Skeletal muscle cell (primary cell): ENCODE measurements around the gene PPP1R1C.
"Not testable (repeated sequence)": the region's sequence is repeated elsewhere in the genome, so short reads cannot be mapped to it uniquely, and the experiment has no call there.

ENCODE experiments used
- DNase-seq: peaks from one replicate; pipeline ENCODE4 v3.0.0-alpha.2; 2010; ENCODE audit warnings: low read depth
- H3K4me3 ChIP-seq: 2 replicates; pipeline ENCODE4 v1.5.1; 2011; ENCODE audit warnings: low read depth, mild to moderate bottlenecking, control low read depth, low read length, moderate library complexity

PPP1R1C gene

GRCh38 chr2:181985632-181986205 is at the start of gene PPP1R1C:
TSS of gene PPP1R1C (plus strand) at chr2:181985853. CDS start at chr2:181986111, 258 bp downstream.
- no peak for DNase-seq
- H3K4me3 ChIP-seq = no peak within 1 kb of the TSS

- no peak overlapping the region for H3K4me3 ChIP-seq
- no peak for DNase-seq
Observed at GRCh38 chr2:181937473-181937872, 48.2 kb upstream of the PPP1R1C start.

GRCh38 chr2:181943411-181944124 is 42.1 kb upstream of the PPP1R1C start:
- no peak overlapping the region for H3K4me3 ChIP-seq
- no peak for DNase-seq

GRCh38 chr2:181944164-181944913 is 41.3 kb upstream of the PPP1R1C start:
- no peak overlapping the region for H3K4me3 ChIP-seq
- no peak for DNase-seq

- DNase-seq = no peak
- H3K4me3 ChIP-seq = no peak overlapping the region
Observed at GRCh38 chr2:181944914-181945291, 40.8 kb upstream of the PPP1R1C start.

- DNase-seq = no peak
- no peak overlapping the region for H3K4me3 ChIP-seq
Observed at GRCh38 chr2:181946444-181947127, 39.1 kb upstream of the PPP1R1C start.

GRCh38 chr2:181947273-181947672 is 38.4 kb upstream of the PPP1R1C start:
- no peak for DNase-seq
- no peak overlapping the region for H3K4me3 ChIP-seq

GRCh38 chr2:181948227-181948626 is 37.4 kb upstream of the PPP1R1C start:
- H3K4me3 ChIP-seq = no peak overlapping the region
- DNase-seq = no peak

- H3K4me3 ChIP-seq = no peak overlapping the region
- DNase-seq = no peak
Observed at GRCh38 chr2:181949047-181949446, 36.6 kb upstream of the PPP1R1C start.

- H3K4me3 ChIP-seq = no peak overlapping the region
- no peak for DNase-seq
Observed at GRCh38 chr2:181952404-181953226, 33.0 kb upstream of the PPP1R1C start.

- H3K4me3 ChIP-seq = peak overlapping the region; percentile 33
- no peak for DNase-seq
Observed at GRCh38 chr2:181953881-181954537, 31.6 kb upstream of the PPP1R1C start.

GRCh38 chr2:181954538-181954883 is 31.1 kb upstream of the PPP1R1C start:
- H3K4me3 ChIP-seq = peak overlapping the region; percentile 33
- no peak for DNase-seq

GRCh38 chr2:181955010-181955409 is 30.6 kb upstream of the PPP1R1C start:
- DNase-seq = no peak
- H3K4me3 ChIP-seq = no peak overlapping the region

- not testable (repeated sequence) for H3K4me3 ChIP-seq, DNase-seq
Observed at GRCh38 chr2:181955866-181956265, 29.8 kb upstream of the PPP1R1C start.

GRCh38 chr2:181957668-181958067 is 28.0 kb upstream of the PPP1R1C start:
- no peak overlapping the region for H3K4me3 ChIP-seq
- DNase-seq = no peak

- no peak for DNase-seq
- H3K4me3 ChIP-seq = no peak overlapping the region
Observed at GRCh38 chr2:181958726-181959125, 26.9 kb upstream of the PPP1R1C start.

- no peak for DNase-seq
- H3K4me3 ChIP-seq = no peak overlapping the region
Observed at GRCh38 chr2:181959508-181959907, 26.1 kb upstream of the PPP1R1C start.

GRCh38 chr2:181961167-181961566 is 24.5 kb upstream of the PPP1R1C start:
- H3K4me3 ChIP-seq, DNase-seq: not testable (repeated sequence)

- H3K4me3 ChIP-seq = no peak overlapping the region
- DNase-seq = no peak
Observed at GRCh38 chr2:181962142-181962541, 23.5 kb upstream of the PPP1R1C start.
